RPMI8226 (cell line): Measurements from ENCODE around the gene LTO1.

Experiments used
- DNase-seq: peaks from one replicate; pipeline ENCODE4 v3.0.0-alpha.2; 2015

LTO1 gene

GRCh38 chr11:69644071-69644961 lies 30.8 kb downstream of the LTO1 start:
- DNase-seq, result peak; percentile 70

- no peak for DNase-seq
Measured at GRCh38 chr11:69643646-69644045, 31.5 kb downstream of the LTO1 start.

GRCh38 chr11:69642913-69643632 lies 32.1 kb downstream of the LTO1 start:
- peak; percentile 91 for DNase-seq

- peak; percentile 81 for DNase-seq
Measured at GRCh38 chr11:69642549-69642912, 32.6 kb downstream of the LTO1 start.

- DNase-seq, result peak; percentile 35
Measured at GRCh38 chr11:69641681-69642548, 33.2 kb downstream of the LTO1 start.

- DNase-seq, result peak; percentile 94
Measured at GRCh38 chr11:69640995-69641581, 34.1 kb downstream of the LTO1 start, which contains the start of gene CCND1. CCND1 (plus strand) TSS chr11:69641156; CDS start chr11:69641314, 158 bp downstream.

GRCh38 chr11:69640260-69640994 lies 34.7 kb downstream of the LTO1 start:
- DNase-seq, result peak; percentile 80

GRCh38 chr11:69639831-69640230 lies 35.3 kb downstream of the LTO1 start:
- no peak for DNase-seq

- DNase-seq, result peak; percentile 83
Measured at GRCh38 chr11:69638941-69639681, 36.0 kb downstream of the LTO1 start.

GRCh38 chr11:69637941-69638871 lies 36.9 kb downstream of the LTO1 start:
- peak; percentile 44 for DNase-seq

- DNase-seq, result no peak
Measured at GRCh38 chr11:69637198-69637940, 37.8 kb downstream of the LTO1 start.

GRCh38 chr11:69636512-69637197 lies 38.5 kb downstream of the LTO1 start:
- no peak for DNase-seq

GRCh38 chr11:69635804-69636511 lies 39.2 kb downstream of the LTO1 start:
- DNase-seq, result no peak

- DNase-seq, result no peak
Measured at GRCh38 chr11:69635195-69635594, 40.0 kb downstream of the LTO1 start.

- no peak for DNase-seq
Measured at GRCh38 chr11:69634590-69634989, 40.6 kb downstream of the LTO1 start.

GRCh38 chr11:69634069-69634468 lies 41.1 kb downstream of the LTO1 start:
- DNase-seq, result no peak

GRCh38 chr11:69632900-69633299 lies 42.3 kb downstream of the LTO1 start:
- DNase-seq, result no peak

GRCh38 chr11:69630424-69630823 lies 44.7 kb downstream of the LTO1 start:
- no peak for DNase-seq
